Peyer's patch (tissue), 4 donors: ENCODE measurements around the gene STIP1. TPM values are rescaled to one million over a fixed set of nuclear protein-coding genes. Genes with fewer than 3 reads are reported as not detected.
"Not testable (repeated sequence)": the region's sequence is repeated elsewhere in the genome, so short reads cannot be mapped to it uniquely, and the experiment has no call there.

Experiments used
- DNase-seq, 3 donors: peaks; one replicate each; pipeline ENCODE4 v3.0.0-alpha.2; 2017 to 2019
- H3K27ac ChIP-seq, 4 donors: fragments of 200-600 bp; sonication (generic); one replicate each; pipeline ENCODE4 v1.5.1; 2016 to 2019
- H3K27me3 ChIP-seq, 2 donors: fragments of 200-600 bp; sonication (generic); one replicate each; pipeline ENCODE4 v1.5.1; 2019
- H3K36me3 ChIP-seq, 3 donors: fragments of 200-600 bp; sonication (generic); one replicate each; pipeline ENCODE4 v1.5.1; 2016 to 2019
- H3K4me1 ChIP-seq, 4 donors: fragments of 200-600 bp; sonication (generic); one replicate each; pipeline ENCODE4 v1.5.1; 2016 to 2019
- H3K4me3 ChIP-seq, 4 donors: fragments of 200-600 bp; sonication (generic); 1 replicate in 3 of 4; 2 replicates in 1 of 4; pipeline ENCODE4 v1.5.1; 2016 to 2019; ENCODE audit warnings: mild to moderate bottlenecking in 1 of 4
- H3K9me3 ChIP-seq, 4 donors: fragments of 200-600 bp; sonication (generic); one replicate each; pipeline ENCODE4 v1.5.1; 2016 to 2019; ENCODE audit warnings: mild to moderate bottlenecking in 1 of 4
- CTCF ChIP-seq, 6 experiments: fragments of 450-650 bp in 4 of 6; fragments of 200-600 bp in 2 of 6; sonication (generic) in 1 of 6; IDR thresholded peaks; one replicate each; pipeline ENCODE4 v1.5.1; 2017 to 2019; ENCODE audit warnings: antibody characterized with exemption in 6 of 6, mild to moderate bottlenecking in 3 of 6, moderate library complexity in 1 of 6
- POLR2A ChIP-seq, 2 donors: fragments of 450-650 bp; IDR thresholded peaks; one replicate each; pipeline ENCODE4 v1.5.1; 2017; ENCODE audit warnings: antibody characterized with exemption in 2 of 2, mild to moderate bottlenecking in 2 of 2, moderate library complexity in 2 of 2
- total RNA-seq, 4 donors: library from RNA; depleted of rRNA; stranded (reverse); fragments of >200 nt; gene quantifications; one replicate each; pipeline ENCODE4 v1.1.0, GENCODE V29; 2016

STIP1 gene
- total RNA-seq, 4 donors from 2014 or later = 50.3 to 106 (median 67.0) TPM

GRCh38 chr11:64243236-64243854, 57.4 kb downstream of the STIP1 start:
- H3K27me3 ChIP-seq = no peaks in the 10 kb centered on the region
- peaks cover 0 to 51% (median 28%) of the 10 kb centered on the region in 4 donors for H3K4me1 ChIP-seq

GRCh38 chr11:64244107-64244506, 58.1 kb downstream of the STIP1 start:
- Histone ChIP-seq H3K4me3 (no peak overlapping the region), H3K4me1 (peaks cover 0 to 57% (median 28%) of the 10 kb centered on the region in 4 donors), H3K27me3 (no peaks in the 10 kb centered on the region), H3K27ac (peak overlapping the region in 1 of 4 donors; percentile 44), H3K9me3 (no peaks in the 10 kb centered on the region), H3K36me3 (peaks cover 0 to 7% (median 0%) of the 10 kb centered on the region in 3 donors)
- DNase-seq = no peak
- no peak for TF ChIP-seq CTCF (IDR thresholded peaks at IDR 0.05)
- no peak for TF ChIP-seq POLR2A (IDR thresholded peaks at IDR 0.05)

More at GRCh38 chr11:64243236-64243854, 57.4 kb downstream of the STIP1 start:
- Histone ChIP-seq H3K4me3 (no peak overlapping the region), H3K36me3 (peaks cover 0 to 14% (median 0%) of the 10 kb centered on the region in 3 donors), H3K9me3 (no peaks in the 10 kb centered on the region), H3K27ac (peak overlapping the region in 3 of 4 donors; percentile 98)
- TF ChIP-seq POLR2A (IDR thresholded peaks at IDR 0.05) (no peak), CTCF (IDR thresholded peaks at IDR 0.05) (no peak)
- no peak for DNase-seq

- no peak for DNase-seq
- peak overlapping the region; percentile 48 to 82 (median 67) for H3K4me3 ChIP-seq
- peak overlapping the region; percentile 87 to 96 (median 90) for H3K27ac ChIP-seq
- H3K27me3 ChIP-seq = no peaks in the 10 kb centered on the region
- peaks cover 0 to 7% (median 0%) of the 10 kb centered on the region in 3 donors for H3K36me3 ChIP-seq
- TF ChIP-seq POLR2A (IDR thresholded peaks at IDR 0.05) = no peak
- no peak for TF ChIP-seq CTCF (IDR thresholded peaks at IDR 0.05)
- H3K4me1 ChIP-seq = peaks cover 0 to 60% (median 24%) of the 10 kb centered on the region in 4 donors
- no peaks in the 10 kb centered on the region for H3K9me3 ChIP-seq
Measured at GRCh38 chr11:64244966-64245365, 59.0 kb downstream of the STIP1 start.

- peak; percentile 66 to 87 (median 82) for DNase-seq
- no peaks in the 10 kb centered on the region for H3K27me3 ChIP-seq
- no peaks in the 10 kb centered on the region for H3K9me3 ChIP-seq
- peaks cover 0 to 7% (median 0%) of the 10 kb centered on the region in 3 donors for H3K36me3 ChIP-seq
- TF ChIP-seq CTCF (IDR thresholded peaks at IDR 0.05) (no peak), POLR2A (IDR thresholded peaks at IDR 0.05) (no peak)
- H3K4me3 ChIP-seq = peak overlapping the region; percentile 48 to 82 (median 67)
- H3K27ac ChIP-seq = peak overlapping the region; percentile 87 to 96 (median 90)
- peaks cover 0 to 62% (median 19%) of the 10 kb centered on the region in 4 donors for H3K4me1 ChIP-seq
Measured at GRCh38 chr11:64245401-64245796, 59.4 kb downstream of the STIP1 start.

- H3K9me3 ChIP-seq = no peaks in the 10 kb centered on the region
- H3K36me3 ChIP-seq = peaks cover 0 to 7% (median 0%) of the 10 kb centered on the region in 3 donors
- peak overlapping the region; percentile 48 to 82 (median 67) for H3K4me3 ChIP-seq
- no peak for TF ChIP-seq CTCF (IDR thresholded peaks at IDR 0.05)
- TF ChIP-seq POLR2A (IDR thresholded peaks at IDR 0.05) = peak; percentile 62 to 71
- peaks cover 0 to 68% (median 20%) of the 10 kb centered on the region in 4 donors for H3K4me1 ChIP-seq
- DNase-seq = peak; percentile 59 to 84 (median 84)
- H3K27ac ChIP-seq = peak overlapping the region; percentile 87 to 96 (median 90)
- no peaks in the 10 kb centered on the region for H3K27me3 ChIP-seq
Measured at GRCh38 chr11:64245797-64246620, 60.0 kb downstream of the STIP1 start.

- Histone ChIP-seq H3K27ac (peak overlapping the region; percentile 87 to 96 (median 90)), H3K4me3 (peak overlapping the region; percentile 48 to 82 (median 67)), H3K4me1 (peaks cover 0 to 69% (median 20%) of the 10 kb centered on the region in 4 donors)
- not testable (repeated sequence) for H3K27me3 ChIP-seq, DNase-seq, H3K36me3 ChIP-seq, H3K9me3 ChIP-seq
Measured at GRCh38 chr11:64246621-64246870, 60.6 kb downstream of the STIP1 start.
